NOMO-1 treated with dmso at 0.1 percent for 144 hours (cell line): ENCODE results near the gene CDK2AP2.

Experiments used
- DNase-seq: peaks from one replicate; lab custom pipeline; 2025; ENCODE audit not compliant: unreplicated experiment; lab: John Stamatoyannopoulos, UW

Gene CDK2AP2

DNA sequence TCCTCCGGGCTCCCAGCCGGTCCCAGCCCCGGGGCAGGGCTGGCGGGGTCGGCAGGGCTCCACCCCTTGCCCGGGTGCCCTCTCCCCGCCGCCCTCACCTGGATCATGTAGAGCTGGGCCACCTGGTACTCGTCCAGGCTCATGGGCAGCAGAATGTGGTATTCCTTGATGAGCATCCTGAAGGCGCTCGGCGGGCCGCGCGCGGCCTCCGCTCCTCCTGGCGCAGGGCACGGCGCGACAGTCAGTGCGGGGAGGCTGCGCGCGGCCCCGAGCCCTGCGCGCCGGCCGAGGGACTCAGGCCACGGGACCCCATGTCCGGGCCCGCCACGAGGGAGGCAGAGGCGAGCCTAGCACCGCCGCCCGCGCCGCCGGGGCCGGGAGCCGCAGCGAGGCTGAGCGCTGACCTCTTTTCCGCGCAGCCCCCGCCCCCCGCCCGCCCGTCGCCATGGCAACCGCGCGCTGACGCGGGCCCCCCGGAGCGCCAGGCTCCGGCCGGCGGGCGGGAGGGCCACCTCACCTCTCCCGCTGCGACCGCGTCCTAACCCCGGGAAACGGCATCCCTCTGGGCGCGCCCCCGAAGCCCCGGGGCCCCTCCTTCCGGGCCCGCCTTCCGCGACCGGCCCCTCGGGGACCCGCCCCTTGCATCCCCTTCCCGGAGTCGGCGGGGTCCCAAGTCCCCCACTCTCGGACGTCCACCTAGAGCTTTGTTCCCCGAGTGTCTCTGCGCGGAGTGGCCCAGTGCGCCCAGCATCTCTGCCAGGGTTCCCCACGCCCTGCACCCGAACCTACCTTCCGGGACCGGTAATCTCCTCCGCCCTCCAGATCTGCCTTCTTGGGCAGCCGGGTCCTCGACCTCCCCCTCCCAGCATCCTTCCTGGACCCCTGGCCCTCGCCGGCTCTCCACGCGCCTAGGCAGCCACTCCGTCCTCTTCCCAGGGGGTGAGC is 3.7 kb downstream of the CDK2AP2 start:
- DNase-seq: no peak

DNA sequence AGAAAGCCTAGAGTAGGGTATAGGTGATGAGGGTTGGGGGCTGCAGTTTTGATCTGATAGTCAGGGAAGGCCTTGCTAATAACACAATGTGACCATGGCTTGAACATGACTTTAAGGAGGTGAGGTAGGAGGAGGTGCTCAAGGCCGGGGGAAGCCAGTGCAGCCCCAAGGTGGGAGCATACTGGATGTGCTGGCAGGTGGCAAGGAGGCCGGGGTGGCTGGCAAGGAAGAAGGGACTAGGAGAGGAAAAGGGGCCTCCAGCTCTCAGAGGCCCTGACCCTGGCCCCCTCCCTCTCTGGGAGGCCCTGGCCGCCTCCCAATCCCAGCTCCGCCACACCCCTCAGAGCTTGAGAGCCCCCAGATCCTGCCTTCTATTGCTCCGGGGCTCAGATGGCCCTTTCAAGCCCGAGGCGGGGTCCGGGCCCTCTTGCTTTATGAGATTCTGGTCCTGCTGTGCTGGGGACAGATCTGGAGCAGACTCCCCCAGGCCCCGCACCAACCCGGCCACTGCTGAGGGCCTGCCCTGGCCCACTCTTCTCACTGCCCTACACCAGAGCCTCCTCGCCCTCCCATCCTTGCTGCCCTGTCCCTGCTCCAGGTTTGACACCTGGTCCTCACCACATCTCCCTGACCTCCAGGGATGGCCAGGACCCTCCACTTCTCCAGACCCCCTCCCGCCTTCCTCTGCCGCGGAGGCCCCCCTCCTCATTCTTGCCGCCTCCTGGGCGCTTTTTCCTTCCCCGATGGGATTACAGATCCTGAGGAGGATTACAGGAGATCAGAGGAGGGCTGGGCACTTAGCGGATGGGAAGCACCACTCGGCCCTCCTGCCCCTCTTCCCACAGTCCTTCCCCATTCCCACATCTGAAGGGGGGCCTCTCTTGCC is 4.6 kb downstream of the CDK2AP2 start:
- no peak for DNase-seq

DNA sequence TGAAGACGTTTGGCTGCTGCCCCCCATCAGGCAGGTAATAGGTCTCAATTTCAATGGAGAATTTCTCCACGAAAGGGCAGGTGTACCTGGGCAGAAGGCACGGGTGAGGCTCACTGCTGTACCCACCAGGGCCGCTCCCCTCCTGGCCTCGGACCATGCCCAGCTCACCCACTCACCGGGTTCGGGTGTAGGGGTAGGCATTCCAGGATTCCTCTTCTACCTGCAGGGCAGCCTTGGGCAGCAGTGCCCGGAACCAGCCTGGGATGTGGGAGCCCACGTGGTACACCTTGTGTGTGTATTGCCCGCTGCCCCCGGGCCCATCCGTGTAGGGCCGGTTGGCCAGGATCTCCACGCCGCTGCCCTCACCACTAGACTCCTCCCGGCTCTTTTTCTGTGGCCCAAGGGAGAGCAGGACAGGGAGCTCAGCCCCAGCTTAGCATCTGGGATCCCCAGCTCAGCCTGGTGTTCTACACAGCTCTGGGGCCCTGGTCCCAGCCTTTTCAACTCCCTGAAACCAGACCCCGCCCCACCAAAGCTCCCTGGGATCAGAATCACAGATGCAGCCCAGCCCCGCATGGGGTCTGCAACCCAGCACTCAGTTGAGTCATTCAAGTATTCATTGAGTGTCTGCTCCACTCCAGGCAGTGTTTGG is 5.5 kb downstream of the CDK2AP2 start:
- no peak for DNase-seq

DNA sequence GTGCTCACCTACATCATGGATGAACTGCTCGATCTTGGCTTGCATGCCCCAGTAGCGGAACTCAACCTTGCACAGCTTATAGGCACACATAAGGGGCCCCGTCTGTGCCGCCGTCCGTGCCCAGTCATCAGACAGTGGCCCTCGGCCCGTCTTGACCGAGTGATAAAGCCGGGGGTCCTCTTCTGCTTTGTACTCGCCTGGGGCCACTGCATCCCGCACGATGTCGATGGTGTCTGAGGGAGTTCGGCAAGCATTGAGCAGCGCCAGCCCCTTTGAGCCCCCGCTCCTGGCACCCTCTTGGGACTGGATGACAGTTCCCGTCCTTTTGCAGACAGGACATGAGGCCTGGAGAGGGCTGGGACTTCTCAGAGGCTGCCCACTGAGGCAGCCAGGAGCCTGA is 6.1 kb downstream of the CDK2AP2 start:
- no peak for DNase-seq

DNA sequence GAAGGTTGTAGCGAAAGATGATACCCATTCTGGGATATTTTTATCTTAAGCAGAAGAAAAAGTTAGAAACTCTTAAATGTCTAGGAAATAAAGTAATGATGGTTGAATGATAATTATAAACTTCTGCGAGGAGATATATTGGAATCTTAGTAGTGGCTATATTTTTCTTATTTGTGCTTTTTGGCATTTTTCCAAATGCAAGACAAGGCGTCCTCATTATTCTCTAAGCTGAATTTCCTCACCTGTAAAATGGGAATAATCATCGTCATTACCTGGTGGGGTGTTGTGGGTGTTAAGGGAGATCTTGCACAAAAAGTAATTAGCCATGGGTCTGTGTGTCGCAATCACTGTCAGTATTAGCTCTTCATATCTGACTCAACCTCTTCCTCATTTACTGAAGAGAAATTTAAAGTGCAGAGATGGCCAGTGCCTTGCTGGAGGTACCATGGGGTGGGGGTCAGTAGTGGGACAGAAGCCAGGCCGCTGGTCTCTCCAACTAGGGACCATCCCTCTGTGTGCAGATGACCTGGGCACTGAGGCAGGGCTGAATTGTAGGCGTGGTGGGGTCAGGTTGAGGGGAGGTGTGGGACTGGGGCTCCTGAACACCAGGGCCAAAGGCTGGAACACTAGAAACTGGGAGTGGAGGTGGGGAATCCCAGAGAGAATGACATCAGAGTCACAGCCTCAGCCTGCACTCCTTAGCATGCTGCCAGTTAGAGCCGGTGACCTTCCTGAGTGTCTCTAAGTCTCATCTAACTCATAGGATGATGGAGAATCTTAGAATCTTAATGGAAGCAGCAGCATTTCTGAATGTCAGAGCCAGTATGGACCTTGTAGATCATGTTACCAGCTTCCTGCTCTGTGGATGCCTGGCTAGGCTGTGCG is 6.9 kb downstream of the CDK2AP2 start:
- peak; percentile 51 for DNase-seq

DNA sequence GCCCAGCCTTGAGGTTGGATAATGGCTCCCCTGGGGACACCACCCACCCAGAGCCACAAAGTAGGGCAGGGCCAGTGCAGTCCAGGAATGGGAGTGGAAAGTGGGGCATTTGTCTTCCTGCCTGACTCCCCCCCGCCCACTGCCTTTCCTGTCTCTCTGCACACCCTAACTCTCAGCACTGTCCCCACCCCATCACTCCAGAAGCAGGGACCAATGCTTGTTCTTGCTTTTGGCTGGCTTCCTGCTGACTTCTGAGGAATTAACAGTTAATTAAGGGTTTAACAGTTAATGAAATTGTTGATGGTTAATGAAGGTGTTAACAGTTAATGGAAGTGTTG is 7.5 kb downstream of the CDK2AP2 start:
- no peak for DNase-seq

DNA sequence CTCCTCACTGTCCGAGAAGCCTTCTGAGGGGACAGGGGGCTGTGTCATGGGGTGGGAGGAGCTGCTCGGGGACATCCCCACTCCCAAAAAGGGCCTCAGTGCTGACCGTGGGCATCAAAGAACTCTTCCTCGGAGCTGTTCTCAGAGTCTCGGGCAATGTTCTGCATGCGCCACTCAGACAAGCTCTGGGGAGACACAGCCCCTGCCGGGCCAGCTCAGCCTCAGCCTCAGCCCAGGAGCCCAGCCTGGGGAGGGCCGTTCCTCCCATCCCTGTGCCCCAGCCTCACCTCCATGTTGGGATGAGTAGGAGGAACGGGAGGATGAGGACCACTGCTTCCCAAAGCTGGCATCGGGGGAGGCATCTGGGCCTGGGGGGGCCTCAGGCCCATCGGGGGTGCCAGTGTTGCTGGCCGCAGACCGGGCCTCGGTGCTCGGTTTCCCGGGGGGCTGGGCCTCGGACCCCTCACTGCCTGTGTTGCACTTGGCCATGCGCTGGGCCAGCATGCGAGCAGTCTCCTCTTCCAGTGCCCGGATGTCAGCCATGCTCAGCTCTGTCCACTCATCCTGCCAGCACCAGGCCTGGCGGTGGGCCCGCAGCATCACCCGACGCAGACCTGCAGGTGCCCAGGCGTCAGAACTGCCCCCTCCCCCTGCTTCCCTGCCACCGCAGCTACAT is 8.0 kb downstream of the CDK2AP2 start:
- no peak for DNase-seq

DNA sequence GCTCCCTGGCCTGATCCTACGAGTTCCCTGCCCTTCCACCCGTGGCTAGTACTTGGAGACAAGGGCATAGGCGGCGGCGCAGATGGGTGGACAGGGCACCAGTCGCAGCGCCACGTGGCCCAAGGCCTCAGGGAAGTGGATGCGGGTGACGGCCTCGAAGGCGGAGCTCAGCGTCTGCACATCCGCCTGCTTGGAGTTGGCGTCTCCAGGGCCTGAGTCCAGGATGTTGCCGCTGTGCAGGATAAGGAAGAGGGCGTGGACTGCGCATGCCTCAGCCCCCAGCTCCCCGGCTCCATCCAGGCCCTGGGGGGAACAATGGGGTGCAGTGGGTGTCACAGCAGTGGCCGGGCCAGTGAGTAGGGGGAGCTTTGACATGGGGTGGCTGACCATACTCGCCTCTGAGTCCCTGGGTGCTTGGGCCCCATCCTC is 9.4 kb downstream of the CDK2AP2 start:
- DNase-seq: no peak

DNA sequence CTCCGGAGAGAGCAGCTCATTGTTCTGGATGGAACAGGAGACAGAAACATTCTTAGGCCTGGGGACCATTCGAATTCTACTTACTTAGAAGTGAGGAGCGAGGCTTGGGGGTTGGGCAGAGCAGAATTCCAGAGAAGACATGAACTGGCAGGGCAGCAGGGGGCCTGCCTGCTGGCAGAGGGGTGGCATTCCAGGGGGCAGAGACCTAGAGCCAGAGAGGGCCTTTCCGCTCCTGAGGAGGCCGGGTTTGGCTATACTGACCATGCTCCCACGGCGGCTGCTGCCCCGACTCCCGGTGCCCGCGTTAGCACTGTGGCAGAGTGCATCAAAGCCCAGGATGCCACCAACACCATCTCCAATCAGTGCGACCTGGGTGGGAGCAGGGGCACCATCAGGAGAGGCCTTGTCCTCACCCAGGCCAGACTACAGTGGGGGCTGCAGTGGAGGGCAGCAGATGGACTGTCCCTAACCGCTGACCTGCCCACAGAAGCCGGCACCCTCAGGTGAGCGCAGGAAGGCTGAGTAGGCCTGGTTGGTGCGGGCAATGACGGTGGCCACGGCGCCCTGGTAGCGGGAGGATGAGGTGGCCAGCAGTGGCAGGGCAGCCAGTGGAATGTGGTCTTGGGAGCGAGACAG is 10.2 kb downstream of the CDK2AP2 start:
- DNase-seq: no peak

DNA sequence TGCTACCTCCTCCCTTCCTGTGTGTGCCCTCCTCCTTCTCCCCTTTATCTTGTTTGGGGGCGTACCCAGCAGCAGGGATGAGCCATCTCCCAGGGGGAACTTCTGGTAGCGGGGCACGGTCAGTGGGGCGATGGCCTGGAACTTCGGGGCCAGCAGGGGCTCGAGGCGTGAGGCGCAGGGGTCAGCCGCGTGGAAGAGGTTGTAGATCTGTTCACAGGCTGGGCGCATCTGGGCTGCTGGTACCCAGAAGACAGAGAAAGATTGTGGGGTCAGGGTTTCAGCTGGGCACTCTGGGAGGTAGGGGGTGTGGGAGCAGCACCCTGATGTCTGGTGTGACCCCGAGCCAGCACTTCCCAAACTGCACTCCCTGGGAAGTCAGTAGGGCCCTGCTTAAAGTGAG is 11.8 kb downstream of the CDK2AP2 start:
- no peak for DNase-seq

DNA sequence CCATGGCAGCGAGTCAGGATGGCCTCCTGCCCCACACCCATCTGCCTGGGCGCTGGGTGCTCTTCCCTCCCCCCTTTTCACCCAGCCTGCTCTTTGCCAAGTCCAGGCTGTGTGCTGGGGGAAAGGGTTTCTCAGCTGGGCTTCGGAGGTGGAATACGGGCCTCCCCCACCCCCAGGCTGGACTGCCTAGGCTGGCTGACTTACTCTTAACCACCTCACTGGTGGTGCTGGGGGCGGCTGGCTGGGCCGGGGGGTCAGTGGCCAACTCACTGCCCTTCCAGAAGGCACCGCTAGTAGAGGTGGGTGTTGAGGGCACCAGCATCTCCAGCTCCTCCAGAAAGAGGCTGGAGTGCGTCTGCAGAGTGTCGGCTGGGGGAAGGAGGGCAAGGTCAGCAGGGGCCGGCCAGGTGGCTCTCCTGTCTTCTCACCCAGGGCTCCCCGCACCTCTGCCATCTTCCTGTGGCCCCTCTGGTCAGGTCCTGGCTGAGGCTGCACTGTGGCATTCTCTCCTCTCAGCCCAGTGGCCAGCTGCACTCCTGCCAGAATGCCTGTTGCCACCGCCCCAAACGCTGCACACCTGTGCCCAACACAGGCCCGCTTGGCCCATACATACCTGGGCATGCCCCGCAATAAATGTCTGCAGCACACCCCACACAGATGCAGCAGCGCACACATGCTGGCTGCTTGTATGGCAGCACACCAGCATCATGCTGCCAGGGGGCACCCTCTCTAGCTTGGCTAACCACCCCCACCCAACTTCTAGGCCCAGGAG is 12.5 kb downstream of the CDK2AP2 start:
- no peak for DNase-seq

DNA sequence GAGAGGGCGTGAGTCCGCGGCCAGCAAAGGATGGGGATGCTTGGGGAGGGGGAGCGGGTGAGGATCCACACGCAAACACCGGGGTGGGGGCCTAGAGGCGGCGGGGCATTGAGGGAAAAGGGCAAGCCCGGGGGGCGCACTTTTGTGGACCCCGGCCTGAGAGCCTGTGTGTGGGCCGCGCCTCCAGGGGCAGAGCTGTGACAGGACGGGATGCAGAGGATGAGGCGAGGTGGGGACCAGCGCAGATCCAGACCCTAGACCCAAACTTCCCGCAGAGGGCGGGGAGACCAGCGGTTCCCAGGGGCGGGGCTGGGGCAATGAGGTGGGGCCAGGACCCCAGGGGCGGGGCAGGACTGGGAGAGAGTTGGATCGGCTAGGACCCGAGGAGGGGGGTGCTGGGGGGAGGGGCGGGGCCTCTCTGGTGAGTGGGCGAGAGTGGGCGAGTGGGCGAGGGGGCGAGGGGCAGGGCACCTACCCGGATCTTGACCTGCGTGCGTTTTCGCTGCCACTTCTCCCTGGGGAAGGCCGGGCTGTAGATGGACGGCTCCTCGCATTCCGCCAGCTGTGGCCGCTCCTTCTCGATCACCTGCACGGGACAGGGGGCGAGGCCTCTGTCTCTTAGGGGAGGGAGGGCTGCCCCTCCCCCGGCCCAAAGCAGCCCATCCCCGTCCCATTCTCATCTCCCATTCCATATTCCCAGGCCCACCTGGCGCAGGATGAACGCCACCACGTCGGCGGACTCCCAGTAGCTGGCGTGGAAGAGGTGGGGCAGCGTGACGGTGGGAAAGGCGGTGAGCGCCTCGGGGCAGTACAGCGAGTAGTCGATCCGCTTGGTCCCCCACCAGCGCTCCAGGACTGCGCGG is 13.4 kb downstream of the CDK2AP2 start:
- no peak for DNase-seq

DNA sequence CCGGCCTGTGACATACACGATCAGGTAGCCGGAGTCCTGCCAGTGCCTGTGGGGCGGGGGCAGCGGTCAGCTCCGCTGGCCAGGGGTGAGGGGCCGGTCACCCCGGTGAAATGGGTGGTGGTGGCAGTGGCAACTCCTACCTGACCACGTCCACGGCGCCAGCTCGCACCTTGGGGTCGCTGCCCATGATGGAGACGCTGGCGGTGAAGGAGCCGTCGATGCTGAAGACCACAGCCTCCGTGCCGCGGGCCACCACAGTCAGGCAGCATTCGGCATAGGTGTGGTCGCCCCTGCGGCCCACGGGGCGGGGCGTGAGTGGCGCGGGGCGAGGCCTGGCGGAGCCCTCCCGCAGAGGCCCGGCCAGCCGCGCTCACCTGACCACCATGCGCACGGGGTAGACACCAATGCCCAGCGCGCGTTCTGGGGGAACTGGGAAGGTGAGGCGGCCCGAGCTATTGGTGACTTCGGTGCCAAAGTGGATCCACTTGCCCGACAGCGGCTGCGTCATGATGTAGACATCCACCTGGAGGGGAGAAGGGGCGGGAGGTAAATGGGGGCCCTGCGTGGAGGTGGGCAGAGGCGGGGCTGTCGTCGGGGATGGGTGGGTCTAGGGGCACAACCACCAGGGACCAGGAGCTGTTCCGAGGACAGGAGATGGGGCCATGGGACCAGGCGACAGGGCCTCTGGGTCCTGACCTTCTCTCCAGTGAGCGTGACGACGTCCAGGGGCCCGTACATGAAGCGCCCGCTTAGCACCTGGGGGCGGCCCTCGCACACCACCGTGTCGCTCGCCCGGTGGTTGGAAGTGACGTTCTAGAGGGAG is 14.2 kb downstream of the CDK2AP2 start:
- no peak for DNase-seq

DNA sequence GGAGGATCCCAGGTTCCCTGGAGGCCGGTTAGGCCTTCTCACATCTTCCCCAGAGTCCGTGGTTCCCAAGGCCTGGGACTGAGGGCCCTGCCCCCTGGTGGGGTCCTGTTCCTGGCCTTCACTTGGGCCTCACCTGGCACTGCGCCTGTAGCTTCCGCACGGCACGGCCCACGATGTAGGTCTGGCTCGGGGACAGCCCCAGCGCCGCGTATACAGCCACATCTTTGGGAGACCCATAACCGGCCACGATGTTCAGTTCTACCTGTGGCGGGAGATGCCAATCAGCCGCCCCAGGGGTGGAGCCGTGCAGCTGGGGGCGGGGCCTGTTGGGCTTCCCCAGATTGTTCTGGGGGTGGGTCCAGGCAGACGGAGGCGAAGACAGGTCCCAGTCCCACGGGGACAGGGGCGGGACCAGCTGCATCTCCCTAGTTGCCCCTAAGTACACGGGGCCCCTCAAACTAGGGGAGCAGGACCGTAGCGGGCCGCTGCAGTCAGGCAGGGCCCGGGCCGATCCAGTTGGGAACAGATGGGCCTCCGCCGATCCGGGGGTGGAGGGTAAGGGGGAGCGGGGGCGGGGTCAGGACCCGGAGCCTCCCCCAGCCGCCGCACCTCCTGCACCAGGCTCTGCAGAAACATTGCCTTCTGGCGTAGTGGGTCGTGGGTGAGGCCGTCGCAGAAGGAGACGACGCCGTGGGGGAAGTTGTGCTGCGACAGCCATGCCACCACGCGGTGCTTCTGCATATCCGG is 15.0 kb downstream of the CDK2AP2 start:
- DNase-seq: no peak

DNA sequence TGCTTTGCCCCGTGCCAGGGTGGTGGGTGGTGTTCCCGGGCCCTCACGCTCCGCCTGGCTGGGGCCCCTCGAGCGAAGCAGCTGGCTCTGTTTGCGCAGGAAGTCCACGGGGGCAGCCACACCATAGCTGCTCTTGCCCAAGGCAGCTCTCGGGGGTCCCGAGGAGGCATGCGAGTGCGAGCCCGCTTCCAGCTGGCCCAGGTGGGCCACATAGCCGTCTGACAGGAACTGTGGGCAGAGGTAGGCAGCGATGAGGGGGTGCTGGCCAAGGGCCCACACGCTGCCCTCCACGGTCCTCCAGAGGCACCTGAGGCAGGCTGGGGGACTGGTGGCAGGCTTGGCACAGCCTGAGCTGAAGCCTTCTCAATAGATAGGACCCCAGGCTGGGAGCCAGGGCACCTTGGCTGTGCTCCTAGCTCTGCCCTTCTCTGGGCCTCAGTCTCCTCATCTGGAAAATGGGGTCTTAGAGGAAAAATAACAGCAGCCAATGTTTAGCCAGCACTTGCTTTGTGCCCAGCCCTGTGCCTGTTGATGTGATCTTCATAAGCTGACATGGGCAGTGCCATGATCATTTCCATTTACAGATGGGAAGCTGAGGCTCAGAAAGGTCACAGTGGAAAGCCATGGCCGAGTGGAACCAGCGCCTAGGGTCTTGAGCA is 15.8 kb downstream of the CDK2AP2 start:
- no peak for DNase-seq
